Measurements from ENCODE around the gene PKDCC. TPM values are rescaled to one million over a fixed set of nuclear protein-coding genes. Genes with fewer than 3 reads are reported as not detected.

PKDCC gene
- total and polyA plus RNA-seq, 2 donors from 2014 or later: 28.1 to 52.2 TPM

- Histone ChIP-seq H3K36me3 (ENCODE audit: control insufficient read depth in 2 of 3, insufficient read depth in 3 of 3, low read length in 3 of 3) (no peaks in the 10 kb centered on the region), H3K4me3 (ENCODE audit: low read length in 3 of 3) (no peak overlapping the region), H3K27me3 (ENCODE audit: control insufficient read depth, insufficient read depth, low read length) (no peaks in the 10 kb centered on the region), H3K9ac (ENCODE audit: low read length in 3 of 3) (no peak overlapping the region), H3K4me1 (ENCODE audit: control insufficient read depth in 2 of 3, insufficient read depth in 2 of 3, low read depth in 1 of 3, low read length in 3 of 3) (peaks cover 0 to 16% (median 10%) of the 10 kb centered on the region in 3 donors), H3K9me3 (ENCODE audit: control insufficient read depth in 2 of 3, insufficient read depth in 1 of 3, low read length in 3 of 3) (no peaks in the 10 kb centered on the region), H3K27ac (ENCODE audit: low read depth in 2 of 2, low read length in 2 of 2) (no peak overlapping the region)
- DNase-seq: no peak
- FAIRE-seq: no peak
- TF ChIP-seq, protein P1, sequence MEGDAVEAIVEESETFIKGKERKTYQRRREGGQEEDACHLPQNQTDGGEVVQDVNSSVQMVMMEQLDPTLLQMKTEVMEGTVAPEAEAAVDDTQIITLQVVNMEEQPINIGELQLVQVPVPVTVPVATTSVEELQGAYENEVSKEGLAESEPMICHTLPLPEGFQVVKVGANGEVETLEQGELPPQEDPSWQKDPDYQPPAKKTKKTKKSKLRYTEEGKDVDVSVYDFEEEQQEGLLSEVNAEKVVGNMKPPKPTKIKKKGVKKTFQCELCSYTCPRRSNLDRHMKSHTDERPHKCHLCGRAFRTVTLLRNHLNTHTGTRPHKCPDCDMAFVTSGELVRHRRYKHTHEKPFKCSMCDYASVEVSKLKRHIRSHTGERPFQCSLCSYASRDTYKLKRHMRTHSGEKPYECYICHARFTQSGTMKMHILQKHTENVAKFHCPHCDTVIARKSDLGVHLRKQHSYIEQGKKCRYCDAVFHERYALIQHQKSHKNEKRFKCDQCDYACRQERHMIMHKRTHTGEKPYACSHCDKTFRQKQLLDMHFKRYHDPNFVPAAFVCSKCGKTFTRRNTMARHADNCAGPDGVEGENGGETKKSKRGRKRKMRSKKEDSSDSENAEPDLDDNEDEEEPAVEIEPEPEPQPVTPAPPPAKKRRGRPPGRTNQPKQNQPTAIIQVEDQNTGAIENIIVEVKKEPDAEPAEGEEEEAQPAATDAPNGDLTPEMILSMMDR (IDR thresholded peaks at IDR 0.05; ENCODE audit: borderline replicate concordance, extremely low read depth, insufficient read depth): no peak
- intact Hi-C loops (cut with DNase I): no loop called here
Measured at GRCh38 chr2:42068571-42069178, 20.9 kb downstream of the PKDCC start.

DNA sequence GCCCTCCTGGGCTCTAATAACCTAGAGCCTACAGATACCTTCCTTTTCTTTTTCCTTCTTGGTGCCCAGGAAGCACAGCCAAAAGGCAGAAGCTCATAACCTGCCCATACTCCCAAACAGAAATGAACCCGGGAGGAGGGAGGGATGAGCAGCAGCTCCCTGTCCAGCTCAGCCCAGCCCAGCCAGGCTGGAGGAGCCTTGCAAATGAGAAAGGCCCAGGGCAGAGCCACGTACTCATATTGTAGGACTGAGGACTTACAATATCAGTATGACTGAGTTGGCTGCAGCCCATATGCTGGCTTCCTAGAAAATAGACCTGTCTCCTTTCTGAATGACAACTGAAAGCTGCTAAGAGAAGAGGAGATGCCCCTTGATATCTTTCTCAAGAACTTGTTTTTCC is 21.7 kb downstream of the PKDCC start:
- Histone ChIP-seq H3K9ac (ENCODE audit: low read length in 3 of 3) (no peak overlapping the region), H3K27ac (ENCODE audit: low read depth in 2 of 2, low read length in 2 of 2) (no peak overlapping the region), H3K9me3 (ENCODE audit: control insufficient read depth in 2 of 3, insufficient read depth in 1 of 3, low read length in 3 of 3) (no peaks in the 10 kb centered on the region), H3K4me3 (ENCODE audit: low read length in 3 of 3) (no peak overlapping the region), H3K36me3 (ENCODE audit: control insufficient read depth in 2 of 3, insufficient read depth in 3 of 3, low read length in 3 of 3) (no peaks in the 10 kb centered on the region), H3K4me1 (ENCODE audit: control insufficient read depth in 2 of 3, insufficient read depth in 2 of 3, low read depth in 1 of 3, low read length in 3 of 3) (peaks cover 0 to 16% (median 10%) of the 10 kb centered on the region in 3 donors), H3K27me3 (ENCODE audit: control insufficient read depth, insufficient read depth, low read length) (no peaks in the 10 kb centered on the region)
- intact Hi-C loops (cut with DNase I): no loop called here
- TF ChIP-seq, protein P1 (IDR thresholded peaks at IDR 0.05; ENCODE audit: borderline replicate concordance, extremely low read depth, insufficient read depth): no peak
- FAIRE-seq (no peak), DNase-seq (no peak)

GRCh38 chr2:42071791-42072190 is 24.0 kb downstream of the PKDCC start:
- H3K9ac ChIP-seq (ENCODE audit: low read length in 3 of 3): no peak overlapping the region
- no peaks in the 10 kb centered on the region for H3K27me3 ChIP-seq (ENCODE audit: control insufficient read depth, insufficient read depth, low read length)
- no peaks in the 10 kb centered on the region for H3K36me3 ChIP-seq (ENCODE audit: control insufficient read depth in 2 of 3, insufficient read depth in 3 of 3, low read length in 3 of 3)
- peaks cover 0 to 16% (median 10%) of the 10 kb centered on the region in 3 donors for H3K4me1 ChIP-seq (ENCODE audit: control insufficient read depth in 2 of 3, insufficient read depth in 2 of 3, low read depth in 1 of 3, low read length in 3 of 3)
- TF ChIP-seq, protein P1 (IDR thresholded peaks at IDR 0.05; ENCODE audit: borderline replicate concordance, extremely low read depth, insufficient read depth): no peak
- intact Hi-C loops (cut with DNase I): no loop called here
- FAIRE-seq (no peak), DNase-seq (no peak)
- no peaks in the 10 kb centered on the region for H3K9me3 ChIP-seq (ENCODE audit: control insufficient read depth in 2 of 3, insufficient read depth in 1 of 3, low read length in 3 of 3)
- H3K27ac ChIP-seq (ENCODE audit: low read depth in 2 of 2, low read length in 2 of 2): no peak overlapping the region
- no peak overlapping the region for H3K4me3 ChIP-seq (ENCODE audit: low read length in 3 of 3)

All from kidney (tissue), 14 donors.